Prostate gland (tissue), 2 donors: ENCODE measurements around the gene TRIO. TPM values are rescaled to one million over a fixed set of nuclear protein-coding genes. Genes with fewer than 3 reads are reported as not detected.

Experiments used
- DNase-seq: peaks from one replicate; pipeline ENCODE4 v3.0.0-alpha.2; 2019; ENCODE audit warnings: low spot score
- H3K27ac ChIP-seq, 2 donors: fragments of 200-600 bp; sonication (generic); 2 replicates each; pipeline ENCODE4 v1.5.1; 2017 to 2019
- H3K27me3 ChIP-seq: fragments of 200-600 bp; sonication (generic); replicated peaks from 2 replicates; pipeline ENCODE4 v1.5.1; 2019; ENCODE audit not compliant: insufficient read depth
- H3K36me3 ChIP-seq, 2 donors: fragments of 200-600 bp; sonication (generic); 1 replicate in 1 of 2; 2 replicates in 1 of 2; pipeline versions ENCODE4 v1.5.1 to v1.8.1; 2017 to 2019
- H3K4me1 ChIP-seq: fragments of 200-600 bp; sonication (generic); replicated peaks from 2 replicates; pipeline ENCODE4 v1.5.1; 2019
- H3K4me3 ChIP-seq, 2 donors: fragments of 200-600 bp; sonication (generic); 2 replicates each; pipeline ENCODE4 v1.5.1; 2017 to 2019
- H3K9me3 ChIP-seq: fragments of 200-600 bp; sonication (generic); 2 replicates; pipeline ENCODE4 v1.5.1; 2017
- CTCF ChIP-seq, 4 experiments: fragments of 200-600 bp in 2 of 4; fragments of 450-650 bp in 2 of 4; sonication (generic) in 2 of 4; IDR thresholded peaks; 1 replicate in 3 of 4; 2 replicates in 1 of 4; pipeline ENCODE4 v1.5.1; 2016 to 2019; ENCODE audit warnings: antibody characterized with exemption in 4 of 4, mild to moderate bottlenecking in 2 of 4, moderate library complexity in 2 of 4
- POLR2A ChIP-seq: fragments of 450-650 bp; IDR thresholded peaks from one replicate; pipeline ENCODE4 v1.6.1; 2016; ENCODE audit warnings: antibody characterized with exemption, mild to moderate bottlenecking
- POLR2AphosphoS5 ChIP-seq: sonication (generic); formaldehyde crosslinking; IDR thresholded peaks from one replicate; pipeline ENCODE4 v1.6.1; 2017; ENCODE audit warnings: antibody characterized with exemption
- WGBS: methylation state at CpG from one replicate; pipeline ENCODE4 v1.1.5; 2018; 5-methylcytosine and 5-hydroxymethylcytosine counted together
- intact Hi-C: fragments of 100-400 bp; cut with DNase I; formaldehyde crosslinking; loops from one replicate; pipeline ENCODE4 v1.14.2; 2022
- total RNA-seq, 2 donors: library from RNA; depleted of rRNA; stranded (reverse); fragments of >200 nt; gene quantifications; one replicate each; pipeline ENCODE4 v1.1.0, GENCODE V29; 2016

Gene TRIO
- total RNA-seq, 2 donors from 2014 or later = 90.3 to 197 TPM

GRCh38 chr5:14426521-14426920 is 283.4 kb downstream of the TRIO start:
- 93% methylated on average over 10 of the region's 10 CpGs for WGBS
- TF ChIP-seq POLR2AphosphoS5 (no peak), CTCF (IDR thresholded peaks at IDR 0.05) (no peak), POLR2A (no peak)

GRCh38 chr5:14428302-14429081 is 285.4 kb downstream of the TRIO start:
- no peaks in the 10 kb centered on the region for H3K36me3 ChIP-seq
- H3K27me3 ChIP-seq = no peaks in the 10 kb centered on the region
- WGBS = 24% methylated on average over 12 of the region's 12 CpGs
- no peak for DNase-seq
- H3K27ac ChIP-seq = peak overlapping the region; percentile 60 to 62
- intact Hi-C loops = no loop called here
- no peak overlapping the region for H3K4me3 ChIP-seq
- no peaks in the 10 kb centered on the region for H3K9me3 ChIP-seq
- TF ChIP-seq POLR2A (no peak), POLR2AphosphoS5 (peak; percentile 43)
- peaks cover 23% of the 10 kb centered on the region for H3K4me1 ChIP-seq

More at GRCh38 chr5:14426521-14426920, 283.4 kb downstream of the TRIO start:
- Histone ChIP-seq H3K9me3 (no peaks in the 10 kb centered on the region), H3K4me1 (peaks cover 23% of the 10 kb centered on the region), H3K27ac (no peak overlapping the region), H3K36me3 (no peaks in the 10 kb centered on the region), H3K27me3 (no peaks in the 10 kb centered on the region), H3K4me3 (no peak overlapping the region)
- no peak for DNase-seq
- intact Hi-C loops = no loop called here

GRCh38 chr5:14429101-14430050 is 286.2 kb downstream of the TRIO start:
- Histone ChIP-seq H3K27ac (peak overlapping the region; percentile 60 to 62), H3K4me3 (no peak overlapping the region), H3K4me1 (peaks cover 23% of the 10 kb centered on the region), H3K36me3 (no peaks in the 10 kb centered on the region), H3K27me3 (no peaks in the 10 kb centered on the region), H3K9me3 (no peaks in the 10 kb centered on the region)
- intact Hi-C loops = no loop called here
- TF ChIP-seq POLR2A (no peak), CTCF (IDR thresholded peaks at IDR 0.05) (no peak), POLR2AphosphoS5 (no peak)
- no peak for DNase-seq
- WGBS = 57% methylated on average over 13 of the region's 13 CpGs

GRCh38 chr5:14431534-14431933 is 288.4 kb downstream of the TRIO start:
- H3K27ac ChIP-seq = no peak overlapping the region
- no peaks in the 10 kb centered on the region for H3K9me3 ChIP-seq
- peaks cover 23% of the 10 kb centered on the region for H3K4me1 ChIP-seq
- no peak for DNase-seq
- intact Hi-C loops = no loop called here
- H3K4me3 ChIP-seq = no peak overlapping the region
- TF ChIP-seq POLR2A (no peak), POLR2AphosphoS5 (no peak), CTCF (IDR thresholded peaks at IDR 0.05) (no peak)
- no peaks in the 10 kb centered on the region for H3K36me3 ChIP-seq
- no peaks in the 10 kb centered on the region for H3K27me3 ChIP-seq
- WGBS = 86% methylated on average over 1 of the region's 1 CpG

GRCh38 chr5:14432931-14433589 is 289.9 kb downstream of the TRIO start:
- 64% methylated on average over 8 of the region's 8 CpGs for WGBS
- H3K4me3 ChIP-seq = no peak overlapping the region
- no peaks in the 10 kb centered on the region for H3K9me3 ChIP-seq
- H3K27ac ChIP-seq = no peak overlapping the region
- intact Hi-C loops = no loop called here
- no peak for TF ChIP-seq POLR2A
- no peak for TF ChIP-seq CTCF (IDR thresholded peaks at IDR 0.05)
- no peak for TF ChIP-seq POLR2AphosphoS5
- H3K36me3 ChIP-seq = no peaks in the 10 kb centered on the region
- DNase-seq = no peak
- peaks cover 15% of the 10 kb centered on the region for H3K4me1 ChIP-seq
- no peaks in the 10 kb centered on the region for H3K27me3 ChIP-seq
